ENCODE data around the gene OARD1. TPM values are rescaled to one million over a fixed set of nuclear protein-coding genes. Genes with fewer than 3 reads are reported as not detected.
A peak's percentile ranks its signal among the peaks of the same experiment; 100 is the strongest.

The OARD1 gene
- total and polyA plus RNA-seq, 12 donors = 13.7 to 31.2 (median 17.0) TPM

GRCh38 chr6:41097467-41098090 lies 25.4 kb upstream of the OARD1 start:
- no peak for TF ChIP-seq CTCF (IDR thresholded peaks at IDR 0.05)
- Histone ChIP-seq H3K27me3 (no peaks in the 10 kb centered on the region), H3K4me3 (no peak overlapping the region), H3K36me3 (peaks cover 0 to 97% (median 52%) of the 10 kb centered on the region in 9 donors), H3K27ac (no peak overlapping the region), H3K4me1 (peaks cover 0 to 18% (median 14%) of the 10 kb centered on the region in 9 donors), H3K9me3 (no peaks in the 10 kb centered on the region)
- 67 to 69% methylated on average over 5 of the region's 5 CpGs for WGBS, 2 donors
- ATAC-seq = no peak
- DNase-seq = no peak
- intact Hi-C loops (cut with DNase I) = loop anchor here in 6 of 10 donors (5.0 to 10.0 kb wide), 2 partner anchors 217 to 220 kb away; no protein-coding TSS in a partner anchor

GRCh38 chr6:41093729-41094128 lies 21.6 kb upstream of the OARD1 start:
- Histone ChIP-seq H3K36me3 (peaks cover 0 to 100% (median 64%) of the 10 kb centered on the region in 9 donors), H3K4me3 (no peak overlapping the region), H3K4me1 (peaks cover 0 to 24% (median 11%) of the 10 kb centered on the region in 9 donors), H3K9me3 (no peaks in the 10 kb centered on the region), H3K27ac (no peak overlapping the region), H3K27me3 (no peaks in the 10 kb centered on the region)
- 91 to 94% methylated on average over 6 of the region's 6 CpGs for WGBS, 2 donors
- ATAC-seq = peak in 1 of 8 donors; percentile 55
- intact Hi-C loops (cut with DNase I) = loop anchor here in 8 of 10 donors (5.0 to 10.0 kb wide), 2 partner anchors 221 to 224 kb away; no protein-coding TSS in a partner anchor
- no peak for TF ChIP-seq CTCF (IDR thresholded peaks at IDR 0.05)
- DNase-seq = no peak

GRCh38 chr6:41092421-41093140 lies 20.4 kb upstream of the OARD1 start:
- Histone ChIP-seq H3K36me3 (peaks cover 0 to 100% (median 60%) of the 10 kb centered on the region in 9 donors), H3K27me3 (no peaks in the 10 kb centered on the region), H3K9me3 (no peaks in the 10 kb centered on the region), H3K4me3 (no peak overlapping the region), H3K4me1 (peaks cover 0 to 13% (median under 1%) of the 10 kb centered on the region in 9 donors), H3K27ac (no peak overlapping the region)
- no peak for DNase-seq
- TF ChIP-seq CTCF (IDR thresholded peaks at IDR 0.05) = peak in 6 of 9 donors; percentile 19 to 41 (median 29)
- 91 to 94% methylated on average over 4 of the region's 4 CpGs for WGBS, 2 donors
- ATAC-seq = no peak
- intact Hi-C loops (cut with DNase I) = loop anchor here in 8 of 10 donors (5.0 to 10.0 kb wide), 2 partner anchors 222 to 225 kb away; no protein-coding TSS in a partner anchor

Measured in heart right ventricle (tissue), 16 donors.